HG03135 (cell line): ENCODE measurements around the gene HNF4A.
"Not testable (repeated sequence)": the region's sequence is repeated elsewhere in the genome, so short reads cannot be mapped to it uniquely, and the experiment has no call there.

Experiments used
- ATAC-seq: cut with Tn5 transposase; IDR thresholded peaks from one replicate; pipeline ENCODE4 v1.9.1; 2021; ENCODE audit warnings: mild to moderate bottlenecking, moderate library complexity; ENCODE audit not compliant: unreplicated experiment

HNF4A gene

GRCh38 chr20:44345147-44345546, 10.4 kb upstream of the HNF4A start:
- no peak for ATAC-seq

- ATAC-seq: not testable (repeated sequence)
These were observed 9.6 kb upstream of the HNF4A start for GRCh38 chr20:44345941-44346340.

GRCh38 chr20:44348168-44348659, 7.3 kb upstream of the HNF4A start:
- no peak for ATAC-seq

GRCh38 chr20:44349349-44349748, 6.2 kb upstream of the HNF4A start:
- ATAC-seq: no peak

- ATAC-seq: no peak
These were observed 4.9 kb upstream of the HNF4A start for GRCh38 chr20:44350567-44350966.

- ATAC-seq: no peak
These were observed 461 bp upstream of the HNF4A start for GRCh38 chr20:44354979-44355497.

GRCh38 chr20:44356353-44356723, 839 bp downstream of the HNF4A start:
- ATAC-seq: no peak

GRCh38 chr20:44357020-44357419, 1.5 kb downstream of the HNF4A start:
- no peak for ATAC-seq

- ATAC-seq: no peak
These were observed 2.1 kb downstream of the HNF4A start for GRCh38 chr20:44357555-44358125.

- ATAC-seq: no peak
These were observed 3.3 kb downstream of the HNF4A start for GRCh38 chr20:44358776-44359175.

GRCh38 chr20:44360221-44360620, 4.7 kb downstream of the HNF4A start:
- ATAC-seq: no peak

GRCh38 chr20:44361021-44361420, 5.5 kb downstream of the HNF4A start:
- ATAC-seq: no peak

- no peak for ATAC-seq
These were observed 7.0 kb downstream of the HNF4A start for GRCh38 chr20:44362466-44362940.

- no peak for ATAC-seq
These were observed 8.6 kb downstream of the HNF4A start for GRCh38 chr20:44364068-44364467.

- ATAC-seq: no peak
These were observed 9.3 kb downstream of the HNF4A start for GRCh38 chr20:44364780-44365179.

GRCh38 chr20:44367746-44368145, 12.2 kb downstream of the HNF4A start:
- ATAC-seq: no peak

- ATAC-seq: no peak
These were observed 15.2 kb downstream of the HNF4A start for GRCh38 chr20:44370639-44371218.

- no peak for ATAC-seq
These were observed 27.1 kb downstream of the HNF4A start for GRCh38 chr20:44382641-44383040.

GRCh38 chr20:44384423-44385027, 29.0 kb downstream of the HNF4A start:
- no peak for ATAC-seq

- no peak for ATAC-seq
These were observed 33.0 kb downstream of the HNF4A start for GRCh38 chr20:44388466-44389023.

GRCh38 chr20:44389871-44390270, 34.4 kb downstream of the HNF4A start:
- no peak for ATAC-seq

GRCh38 chr20:44390280-44390679, 34.8 kb downstream of the HNF4A start:
- no peak for ATAC-seq
